Esophagus muscularis mucosa (tissue), 4 donors: ENCODE data around the gene PERP.

ENCODE experiments used
- EP300 ChIP-seq: sonication (generic); formaldehyde crosslinking; IDR thresholded peaks from one replicate; pipeline ENCODE4 v1.6.1; 2017; ENCODE audit warnings: antibody characterized with exemption
- POLR2A ChIP-seq: fragments of 450-650 bp; IDR thresholded peaks from one replicate; pipeline ENCODE4 v1.6.1; 2017; ENCODE audit warnings: antibody characterized with exemption, moderate library complexity, mild to moderate bottlenecking, low read depth
- TF ChIP-seq, protein P1 (sequence below), 3 experiments: fragments of 200-600 bp in 2 of 3; fragments of 450-650 bp in 1 of 3; sonication (generic) in 2 of 3; IDR thresholded peaks; one replicate each; pipeline ENCODE4 v1.5.1; 2017 to 2019; ENCODE audit warnings: antibody characterized with exemption in 3 of 3, mild to moderate bottlenecking in 2 of 3, moderate library complexity in 1 of 3

DNA sequence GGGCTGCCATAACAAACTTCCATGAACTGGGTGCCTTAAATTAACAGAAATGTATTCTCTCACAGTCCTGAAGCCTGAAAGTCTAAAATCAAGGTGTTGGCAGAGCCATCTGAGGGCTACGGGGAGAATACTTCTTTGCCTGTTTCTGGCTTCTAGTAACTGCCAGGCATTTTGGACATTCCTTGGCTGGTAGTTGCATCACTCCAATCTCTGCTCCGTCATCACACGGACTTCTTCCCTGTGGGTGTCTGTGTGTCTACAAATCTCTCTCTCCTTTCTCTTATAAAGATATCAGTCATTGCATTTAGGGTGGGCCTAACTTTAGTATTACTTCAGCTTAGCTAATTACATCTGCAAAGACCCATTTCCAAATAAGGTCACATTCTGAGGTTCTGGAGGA is 20.9 kb upstream of the PERP start:
- TF ChIP-seq, protein P1, sequence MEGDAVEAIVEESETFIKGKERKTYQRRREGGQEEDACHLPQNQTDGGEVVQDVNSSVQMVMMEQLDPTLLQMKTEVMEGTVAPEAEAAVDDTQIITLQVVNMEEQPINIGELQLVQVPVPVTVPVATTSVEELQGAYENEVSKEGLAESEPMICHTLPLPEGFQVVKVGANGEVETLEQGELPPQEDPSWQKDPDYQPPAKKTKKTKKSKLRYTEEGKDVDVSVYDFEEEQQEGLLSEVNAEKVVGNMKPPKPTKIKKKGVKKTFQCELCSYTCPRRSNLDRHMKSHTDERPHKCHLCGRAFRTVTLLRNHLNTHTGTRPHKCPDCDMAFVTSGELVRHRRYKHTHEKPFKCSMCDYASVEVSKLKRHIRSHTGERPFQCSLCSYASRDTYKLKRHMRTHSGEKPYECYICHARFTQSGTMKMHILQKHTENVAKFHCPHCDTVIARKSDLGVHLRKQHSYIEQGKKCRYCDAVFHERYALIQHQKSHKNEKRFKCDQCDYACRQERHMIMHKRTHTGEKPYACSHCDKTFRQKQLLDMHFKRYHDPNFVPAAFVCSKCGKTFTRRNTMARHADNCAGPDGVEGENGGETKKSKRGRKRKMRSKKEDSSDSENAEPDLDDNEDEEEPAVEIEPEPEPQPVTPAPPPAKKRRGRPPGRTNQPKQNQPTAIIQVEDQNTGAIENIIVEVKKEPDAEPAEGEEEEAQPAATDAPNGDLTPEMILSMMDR (IDR thresholded peaks at IDR 0.05): no peak
- TF ChIP-seq EP300 (no peak), POLR2A (no peak)
